AG09319 (cell line): ENCODE data around the gene NQO2.

Source experiments
- DNase-seq: peaks from one replicate; pipeline ENCODE4 v3.0.0-alpha.2; 2010; ENCODE audit warnings: low read depth; ENCODE audit errors: extremely low read depth
- TF ChIP-seq, protein P1 (sequence below): IDR thresholded peaks from 2 replicates; pipeline ENCODE4 v1.5.1; 2011; ENCODE audit warnings: low read depth, mild to moderate bottlenecking, inconsistent platforms, low read length, moderate library complexity

NQO2 gene

DNA sequence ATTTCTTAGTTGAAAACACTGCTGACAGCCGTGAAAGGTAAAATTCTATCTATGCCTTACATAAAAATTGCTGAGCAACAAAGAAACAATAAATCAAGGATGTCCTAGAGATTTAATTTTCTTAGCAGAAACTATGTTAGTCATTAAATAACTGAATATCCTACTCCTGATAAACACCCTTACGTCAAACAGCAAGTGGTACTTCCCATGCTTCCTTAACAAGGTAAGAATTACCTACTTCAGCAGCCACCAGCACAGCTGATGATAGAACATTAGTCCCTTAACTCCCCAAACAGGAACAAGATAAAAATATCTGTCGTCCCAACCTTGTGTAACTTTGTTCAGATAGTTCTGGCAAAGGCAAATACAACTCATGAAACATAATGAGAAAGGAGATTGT, 37.1 kb upstream of the NQO2 start:
- TF ChIP-seq, protein P1, sequence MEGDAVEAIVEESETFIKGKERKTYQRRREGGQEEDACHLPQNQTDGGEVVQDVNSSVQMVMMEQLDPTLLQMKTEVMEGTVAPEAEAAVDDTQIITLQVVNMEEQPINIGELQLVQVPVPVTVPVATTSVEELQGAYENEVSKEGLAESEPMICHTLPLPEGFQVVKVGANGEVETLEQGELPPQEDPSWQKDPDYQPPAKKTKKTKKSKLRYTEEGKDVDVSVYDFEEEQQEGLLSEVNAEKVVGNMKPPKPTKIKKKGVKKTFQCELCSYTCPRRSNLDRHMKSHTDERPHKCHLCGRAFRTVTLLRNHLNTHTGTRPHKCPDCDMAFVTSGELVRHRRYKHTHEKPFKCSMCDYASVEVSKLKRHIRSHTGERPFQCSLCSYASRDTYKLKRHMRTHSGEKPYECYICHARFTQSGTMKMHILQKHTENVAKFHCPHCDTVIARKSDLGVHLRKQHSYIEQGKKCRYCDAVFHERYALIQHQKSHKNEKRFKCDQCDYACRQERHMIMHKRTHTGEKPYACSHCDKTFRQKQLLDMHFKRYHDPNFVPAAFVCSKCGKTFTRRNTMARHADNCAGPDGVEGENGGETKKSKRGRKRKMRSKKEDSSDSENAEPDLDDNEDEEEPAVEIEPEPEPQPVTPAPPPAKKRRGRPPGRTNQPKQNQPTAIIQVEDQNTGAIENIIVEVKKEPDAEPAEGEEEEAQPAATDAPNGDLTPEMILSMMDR = no peak
- DNase-seq = no peak

DNA sequence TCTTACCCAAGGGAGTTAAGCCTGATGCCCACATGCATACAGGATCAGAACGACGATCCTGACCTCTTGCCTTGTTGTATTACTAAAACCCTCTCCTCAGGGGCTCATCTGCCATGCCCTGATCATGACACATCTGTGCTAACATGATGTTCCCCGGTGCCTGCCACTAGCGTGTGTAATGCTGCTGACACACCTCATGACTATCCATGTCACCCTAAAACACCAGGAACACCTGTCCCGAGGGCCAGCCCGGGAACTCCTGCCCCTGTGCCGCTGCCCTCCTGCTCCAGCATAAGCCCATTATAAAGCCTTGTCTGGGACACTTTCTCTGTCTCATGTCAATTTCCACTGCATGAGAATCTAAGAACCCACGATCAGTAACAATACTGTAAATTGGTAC, 35.9 kb upstream of the NQO2 start:
- no peak for DNase-seq
- TF ChIP-seq, protein P1 = no peak

DNA sequence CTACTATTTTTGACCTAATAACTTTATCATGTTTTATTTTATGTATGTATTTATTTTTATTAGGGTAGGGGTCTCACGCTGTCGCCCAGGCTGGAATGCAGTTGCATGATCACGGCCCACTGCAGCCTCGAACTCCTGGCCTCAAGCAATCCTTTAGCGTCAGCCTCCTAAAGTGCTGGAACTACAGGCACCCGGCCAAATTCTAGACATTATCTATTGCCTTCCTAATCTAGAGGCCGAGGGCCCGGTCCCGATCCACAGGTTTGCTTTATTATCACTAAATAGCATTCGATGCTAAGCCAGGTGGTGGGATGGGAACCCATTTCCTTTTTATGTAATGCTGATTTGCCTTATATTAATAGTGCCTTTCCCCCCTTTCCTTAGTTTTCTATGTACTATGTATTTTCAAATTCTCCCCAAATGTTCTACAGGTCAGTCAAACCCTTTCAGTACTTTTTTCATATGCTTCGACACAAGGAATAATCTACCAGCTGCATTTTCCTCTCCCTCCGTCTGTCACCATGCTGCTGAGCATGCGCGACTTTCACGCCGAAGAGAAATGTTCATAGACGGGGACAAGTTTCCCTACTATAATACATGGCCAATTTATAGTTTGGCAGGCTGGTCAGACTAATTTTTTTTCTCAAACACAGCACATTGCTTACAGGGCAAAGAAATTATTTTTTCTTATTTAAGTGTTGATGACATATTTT, 34.7 kb upstream of the NQO2 start:
- TF ChIP-seq, protein P1 = no peak
- DNase-seq = no peak

DNA sequence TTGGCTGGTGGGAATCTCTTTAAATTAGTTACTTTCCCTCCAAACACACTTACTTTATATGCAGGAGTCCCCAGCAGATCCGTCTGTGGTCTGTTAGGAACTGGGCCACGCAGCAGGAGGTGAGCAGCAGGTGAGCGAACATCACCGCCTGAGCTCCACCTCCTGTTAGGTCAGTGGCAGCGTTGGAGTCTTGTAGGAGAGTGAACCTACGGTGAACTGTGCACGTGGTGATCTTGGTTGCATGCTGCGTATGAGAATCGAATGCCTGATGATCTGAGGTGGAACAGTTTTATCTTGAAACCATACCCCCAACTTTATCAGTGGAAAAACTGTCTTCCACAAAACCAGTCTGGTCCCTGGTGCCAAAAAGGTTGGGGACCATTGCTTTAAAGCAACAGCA, 33.3 kb upstream of the NQO2 start:
- TF ChIP-seq, protein P1 = no peak
- no peak for DNase-seq

DNA sequence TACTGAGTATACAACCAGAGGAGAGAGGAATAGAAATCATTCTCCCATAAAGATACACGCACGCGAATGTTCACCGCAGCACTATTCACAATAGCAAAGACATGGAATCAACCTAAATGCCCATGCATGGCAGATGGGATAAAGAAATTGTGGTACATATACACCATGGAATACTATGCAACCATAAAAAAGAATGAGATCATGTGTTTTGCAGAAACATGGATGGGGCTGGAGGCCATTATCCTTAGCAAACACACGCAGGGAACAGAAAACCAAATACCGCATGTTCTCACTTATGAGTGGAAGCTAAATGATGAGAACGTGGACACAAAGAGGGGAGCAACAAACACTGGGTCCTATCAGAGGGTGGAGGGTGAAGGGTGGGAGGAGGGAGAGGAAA, 31.8 kb upstream of the NQO2 start:
- DNase-seq = no peak
- TF ChIP-seq, protein P1 = no peak

DNA sequence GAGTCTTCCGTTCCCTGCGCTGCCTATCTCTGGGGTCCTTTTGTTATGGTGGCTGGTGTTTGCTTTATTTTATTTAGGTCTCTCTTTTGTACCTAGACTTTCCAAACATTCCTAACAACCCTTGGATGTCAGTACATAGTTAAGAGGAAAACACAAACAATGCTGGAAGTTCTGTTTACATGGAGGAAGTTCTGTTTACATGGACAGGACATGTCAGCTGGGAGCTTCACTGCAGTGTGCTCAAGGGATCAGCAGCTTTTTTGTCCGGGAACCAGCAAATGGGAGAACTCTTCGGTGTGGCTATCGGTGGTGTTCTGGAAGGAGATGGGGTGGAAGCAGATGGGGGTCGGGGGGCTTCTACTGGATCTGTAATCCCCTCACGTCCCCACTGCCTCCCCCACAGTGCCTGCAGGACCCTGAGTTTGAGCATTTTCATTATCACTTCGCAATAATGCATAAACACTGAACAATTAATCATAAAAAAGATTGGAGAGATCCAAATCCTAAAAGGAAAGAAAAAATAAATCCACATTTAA, 31.0 kb upstream of the NQO2 start:
- TF ChIP-seq, protein P1 = no peak
- DNase-seq = no peak

DNA sequence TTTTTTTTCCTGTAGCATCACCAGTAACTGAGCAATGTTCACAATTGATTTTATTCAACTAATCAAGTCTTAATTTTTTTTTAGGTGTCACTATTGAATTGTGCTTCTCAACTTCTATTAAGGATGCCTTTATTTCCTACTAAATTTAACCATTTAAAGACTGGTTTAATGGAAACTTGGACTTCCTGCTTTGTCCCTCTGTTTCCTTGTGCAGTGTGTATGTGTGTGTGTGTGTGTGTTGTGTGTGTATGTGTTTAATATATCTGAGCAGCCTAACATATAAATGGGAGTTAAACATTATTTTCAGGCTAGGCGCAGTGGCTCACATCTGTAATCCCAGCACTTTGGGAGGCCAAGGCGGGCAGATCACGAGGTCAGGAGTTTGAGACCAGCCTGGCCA, 30.1 kb upstream of the NQO2 start:
- TF ChIP-seq, protein P1 = no peak
- no peak for DNase-seq
